ENCODE measurements around the gene ARL8B. TPM values are rescaled to one million over a fixed set of nuclear protein-coding genes. Genes with fewer than 3 reads are reported as not detected.
A peak's percentile ranks its signal among the peaks of the same experiment; 100 is the strongest.

Gene ARL8B
- total RNA-seq, 2 experiments from 2014 or later, result 33.9 to 38.9 TPM

- H3K27me3 Mint-ChIP-seq, result no peaks in the 10 kb centered on the region
- peak overlapping the region; percentile 93 for H3K27ac Mint-ChIP-seq
- ChIA-PET CTCF (interaction anchor here (1.4 to 1.6 kb wide), 2 partner anchors 56 kb away, joined by 3 read pairs; no protein-coding TSS in a partner anchor), POLR2A (interaction anchor here (0.9 to 5.3 kb wide), 7 partner anchors 11 to 371 kb away, joined by 3 to 15 read pairs (median 3); no protein-coding TSS in a partner anchor)
- ATAC-seq, result peak; percentile 6
- intact Hi-C loops (cut with micrococcal nuclease), result loop anchor here (5.0 to 10.0 kb wide), 6 partner anchors 55 to 700 kb away; partner anchors contain the start of genes ARL8B and ITPR1
- H3K9me3 Mint-ChIP-seq, result peaks cover 2% of the 10 kb centered on the region
- peak; percentile 68 for DNase-seq
- peaks cover 82% of the 10 kb centered on the region for H3K36me3 Mint-ChIP-seq (ENCODE audit: low read depth)
- H3K4me3 Mint-ChIP-seq, result peak overlapping the region; percentile 68
- H3K4me1 Mint-ChIP-seq (ENCODE audit: low read depth), result peaks cover 64% of the 10 kb centered on the region
- no peak for TF ChIP-seq CTCF (IDR thresholded peaks at IDR 0.05)
Observed at GRCh38 chr3:5192571-5193365, 70.7 kb downstream of the ARL8B start.

GRCh38 chr3:5194341-5194740 is 72.2 kb downstream of the ARL8B start:
- peaks cover 78% of the 10 kb centered on the region for H3K4me1 Mint-ChIP-seq (ENCODE audit: low read depth)
- DNase-seq (no peak), ATAC-seq (peak; percentile 25)
- intact Hi-C loops (cut with micrococcal nuclease), result loop anchor here (5.0 to 10.0 kb wide), 6 partner anchors 57 to 702 kb away; partner anchors contain the start of genes ARL8B and ITPR1
- H3K4me3 Mint-ChIP-seq, result peak overlapping the region; percentile 28
- ChIA-PET CTCF (interaction anchor here (1.1 to 1.6 kb wide), 2 partner anchors 58 to 70 kb away, joined by 3 read pairs; no protein-coding TSS in a partner anchor), POLR2A (interaction anchor here (0.6 to 5.4 kb wide), 8 partner anchors 9 to 851 kb away, joined by 3 to 36 read pairs (median 4); partner anchors contain the start of genes ARL8B and BHLHE40)
- H3K9me3 Mint-ChIP-seq, result peaks cover 2% of the 10 kb centered on the region
- H3K27ac Mint-ChIP-seq, result peak overlapping the region; percentile 93
- H3K36me3 Mint-ChIP-seq (ENCODE audit: low read depth), result peaks cover 89% of the 10 kb centered on the region
- H3K27me3 Mint-ChIP-seq, result no peaks in the 10 kb centered on the region
- no peak for TF ChIP-seq CTCF (IDR thresholded peaks at IDR 0.05)

- H3K36me3 Mint-ChIP-seq (ENCODE audit: low read depth), result peaks cover 88% of the 10 kb centered on the region
- ChIA-PET POLR2A (interaction anchor here (0.6 to 5.4 kb wide), 9 partner anchors 7 to 852 kb away, joined by 3 to 79 read pairs (median 3); partner anchors contain the start of genes ARL8B, BHLHE40 and EDEM1), CTCF (interaction anchor here (0.8 to 1.1 kb wide), 2 partner anchors 11 to 71 kb away, joined by 3 read pairs; no protein-coding TSS in a partner anchor)
- peak overlapping the region; percentile 28 for H3K4me3 Mint-ChIP-seq
- peaks cover 84% of the 10 kb centered on the region for H3K4me1 Mint-ChIP-seq (ENCODE audit: low read depth)
- DNase-seq (peak; percentile 68), ATAC-seq (peak; percentile 52)
- intact Hi-C loops (cut with micrococcal nuclease), result loop anchor here (5.0 to 10.0 kb wide), 6 partner anchors 58 to 703 kb away; partner anchors contain the start of genes ARL8B and ITPR1
- TF ChIP-seq CTCF (IDR thresholded peaks at IDR 0.05), result no peak
- H3K27ac Mint-ChIP-seq, result peak overlapping the region; percentile 93
- no peaks in the 10 kb centered on the region for H3K27me3 Mint-ChIP-seq
- H3K9me3 Mint-ChIP-seq, result peaks cover 2% of the 10 kb centered on the region
Observed at GRCh38 chr3:5194801-5195509, 72.9 kb downstream of the ARL8B start.

GRCh38 chr3:5195605-5196004 is 73.5 kb downstream of the ARL8B start:
- CTCF ChIA-PET, result interaction anchor here (0.8 to 1.8 kb wide), 3 partner anchors 10 to 484 kb away, joined by 3 to 5 read pairs (median 4); no protein-coding TSS in a partner anchor
- ATAC-seq (no peak), DNase-seq (peak; percentile 63)
- peak overlapping the region; percentile 93 for H3K27ac Mint-ChIP-seq
- peaks cover 86% of the 10 kb centered on the region for H3K4me1 Mint-ChIP-seq (ENCODE audit: low read depth)
- peaks cover 86% of the 10 kb centered on the region for H3K36me3 Mint-ChIP-seq (ENCODE audit: low read depth)
- peak overlapping the region; percentile 28 for H3K4me3 Mint-ChIP-seq
- intact Hi-C loops (cut with micrococcal nuclease), result loop anchor here (10.0 kb wide), 2 partner anchors 361 to 461 kb away; no protein-coding TSS in a partner anchor
- no peaks in the 10 kb centered on the region for H3K27me3 Mint-ChIP-seq
- no peak for TF ChIP-seq CTCF (IDR thresholded peaks at IDR 0.05)
- peaks cover 2% of the 10 kb centered on the region for H3K9me3 Mint-ChIP-seq
- POLR2A ChIA-PET, result interaction anchor here (0.5 to 5.4 kb wide), 6 partner anchors 8 to 360 kb away, joined by 3 to 79 read pairs (median 9); partner anchors contain the start of genes ARL8B and EDEM1
